ENCODE measurements around the gene CDH4.

The CDH4 gene

GRCh38 chr20:61561111-61561830, 309.2 kb downstream of the CDH4 start:
- DNase-seq = no peak
- in situ Hi-C loops (cut with HindIII; ENCODE audit: low pct_ligation_motif_present, low pct_unique_long_range_greater_than_20kb, low sequenced_read_pairs) = no loop called here

- in situ Hi-C loops (cut with HindIII; ENCODE audit: low pct_ligation_motif_present, low pct_unique_long_range_greater_than_20kb, low sequenced_read_pairs) = no loop called here
- no peak for DNase-seq
Observed at GRCh38 chr20:61562491-61562890, 310.4 kb downstream of the CDH4 start.

- in situ Hi-C loops (cut with HindIII; ENCODE audit: low pct_ligation_motif_present, low pct_unique_long_range_greater_than_20kb, low sequenced_read_pairs) = no loop called here
- DNase-seq = no peak
Observed at GRCh38 chr20:61562897-61563504, 310.9 kb downstream of the CDH4 start.

- no peak for DNase-seq
- in situ Hi-C loops (cut with HindIII; ENCODE audit: low pct_ligation_motif_present, low pct_unique_long_range_greater_than_20kb, low sequenced_read_pairs) = no loop called here
Observed at GRCh38 chr20:61564628-61565027, 312.6 kb downstream of the CDH4 start.

- no peak for DNase-seq
- in situ Hi-C loops (cut with HindIII; ENCODE audit: low pct_ligation_motif_present, low pct_unique_long_range_greater_than_20kb, low sequenced_read_pairs) = no loop called here
Observed at GRCh38 chr20:61565791-61566190, 313.7 kb downstream of the CDH4 start.

- no peak for DNase-seq
- in situ Hi-C loops (cut with HindIII; ENCODE audit: low pct_ligation_motif_present, low pct_unique_long_range_greater_than_20kb, low sequenced_read_pairs) = no loop called here
Observed at GRCh38 chr20:61566691-61567090, 314.6 kb downstream of the CDH4 start.

- no peak for DNase-seq
- in situ Hi-C loops (cut with HindIII; ENCODE audit: low pct_ligation_motif_present, low pct_unique_long_range_greater_than_20kb, low sequenced_read_pairs) = no loop called here
Observed at GRCh38 chr20:61567204-61567603, 315.1 kb downstream of the CDH4 start.

- peak; percentile 7 for DNase-seq
Observed at GRCh38 chr20:61569825-61570224, 317.8 kb downstream of the CDH4 start.

GRCh38 chr20:61570646-61571195, 318.7 kb downstream of the CDH4 start:
- DNase-seq = no peak
- in situ Hi-C loops (cut with HindIII; ENCODE audit: low pct_ligation_motif_present, low pct_unique_long_range_greater_than_20kb, low sequenced_read_pairs) = no loop called here

More at GRCh38 chr20:61569825-61570224, 317.8 kb downstream of the CDH4 start:
- in situ Hi-C loops (cut with HindIII; ENCODE audit: low pct_ligation_motif_present, low pct_unique_long_range_greater_than_20kb, low sequenced_read_pairs) = no loop called here

GRCh38 chr20:61571221-61571620, 319.2 kb downstream of the CDH4 start:
- DNase-seq = no peak
- in situ Hi-C loops (cut with HindIII; ENCODE audit: low pct_ligation_motif_present, low pct_unique_long_range_greater_than_20kb, low sequenced_read_pairs) = no loop called here

- no peak for DNase-seq
- in situ Hi-C loops (cut with HindIII; ENCODE audit: low pct_ligation_motif_present, low pct_unique_long_range_greater_than_20kb, low sequenced_read_pairs) = no loop called here
Observed at GRCh38 chr20:61571916-61572711, 320.1 kb downstream of the CDH4 start.

- in situ Hi-C loops (cut with HindIII; ENCODE audit: low pct_ligation_motif_present, low pct_unique_long_range_greater_than_20kb, low sequenced_read_pairs) = no loop called here
- DNase-seq = no peak
Observed at GRCh38 chr20:61572789-61573188, 320.7 kb downstream of the CDH4 start.

GRCh38 chr20:61573415-61574305, 321.6 kb downstream of the CDH4 start:
- in situ Hi-C loops (cut with HindIII; ENCODE audit: low pct_ligation_motif_present, low pct_unique_long_range_greater_than_20kb, low sequenced_read_pairs) = no loop called here
- DNase-seq = no peak

- no peak for DNase-seq
Observed at GRCh38 chr20:61575151-61575937, 323.3 kb downstream of the CDH4 start.

GRCh38 chr20:61576372-61576771, 324.3 kb downstream of the CDH4 start:
- DNase-seq = no peak
- in situ Hi-C loops (cut with HindIII; ENCODE audit: low pct_ligation_motif_present, low pct_unique_long_range_greater_than_20kb, low sequenced_read_pairs) = no loop called here

More at GRCh38 chr20:61575151-61575937, 323.3 kb downstream of the CDH4 start:
- in situ Hi-C loops (cut with HindIII; ENCODE audit: low pct_ligation_motif_present, low pct_unique_long_range_greater_than_20kb, low sequenced_read_pairs) = no loop called here

GRCh38 chr20:61577065-61577464, 325.0 kb downstream of the CDH4 start:
- in situ Hi-C loops (cut with HindIII; ENCODE audit: low pct_ligation_motif_present, low pct_unique_long_range_greater_than_20kb, low sequenced_read_pairs) = no loop called here
- DNase-seq = no peak

GRCh38 chr20:61579908-61580307, 327.8 kb downstream of the CDH4 start:
- DNase-seq = no peak
- in situ Hi-C loops (cut with HindIII; ENCODE audit: low pct_ligation_motif_present, low pct_unique_long_range_greater_than_20kb, low sequenced_read_pairs) = no loop called here

Measured in ACHN (cell line).